Activated CD4-positive, alpha-beta memory T cell treated with anti-CD3 and anti-CD28 coated beads for 36 hours (primary cell): ENCODE measurements around the gene NCEH1. TPM values are rescaled to one million over a fixed set of nuclear protein-coding genes. Genes with fewer than 3 reads are reported as not detected.
"Not testable (repeated sequence)": the region's sequence is repeated elsewhere in the genome, so short reads cannot be mapped to it uniquely, and the experiment has no call there.

Source experiments
- CTCF ChIA-PET: fragments of 350-600 bp; sonication (Branson Sonifier 250); formaldehyde crosslinking; loops from one replicate; lab custom pipeline; 2021; ENCODE audit warnings: antibody characterized with exemption, inconsistent platforms; lab: Charles Lee
- POLR2A ChIA-PET: fragments of 350-600 bp; sonication (Branson Sonifier 250); formaldehyde crosslinking; loops from one replicate; lab custom pipeline; 2021; ENCODE audit warnings: antibody characterized with exemption; lab: Charles Lee
- DNase-seq: peaks from one replicate; pipeline ENCODE4 v3.0.0-alpha.2; 2020
- H3K27ac Mint-ChIP-seq: one replicate; pipeline ENCODE4 v1.8.0; 2021; ENCODE audit warnings: mixed read lengths
- H3K27me3 Mint-ChIP-seq: one replicate; pipeline ENCODE4 v1.8.0; 2021; ENCODE audit warnings: mixed read lengths
- H3K36me3 Mint-ChIP-seq: one replicate; pipeline ENCODE4 v1.8.0; 2021; ENCODE audit warnings: mixed read lengths
- H3K4me1 Mint-ChIP-seq: one replicate; pipeline ENCODE4 v1.8.0; 2021; ENCODE audit warnings: low read depth, mixed read lengths
- H3K4me3 Mint-ChIP-seq: one replicate; pipeline ENCODE4 v1.8.0; 2021; ENCODE audit warnings: mild to moderate bottlenecking, mixed read lengths
- H3K9me3 Mint-ChIP-seq: one replicate; pipeline ENCODE4 v1.8.0; 2021; ENCODE audit warnings: mixed read lengths
- intact Hi-C: fragments of 100-400 bp; cut with micrococcal nuclease; formaldehyde crosslinking; loops from one replicate; pipeline ENCODE4 v1.15.1; 2023
- total RNA-seq, 2 experiments: library from RNA; stranded (reverse); gene quantifications; one replicate each; pipeline ENCODE4 v1.2.3, GENCODE V29; 2021

Gene NCEH1
- total RNA-seq, result 1 to 10 TPM; 4.6 to 5.2 TPM

DNA sequence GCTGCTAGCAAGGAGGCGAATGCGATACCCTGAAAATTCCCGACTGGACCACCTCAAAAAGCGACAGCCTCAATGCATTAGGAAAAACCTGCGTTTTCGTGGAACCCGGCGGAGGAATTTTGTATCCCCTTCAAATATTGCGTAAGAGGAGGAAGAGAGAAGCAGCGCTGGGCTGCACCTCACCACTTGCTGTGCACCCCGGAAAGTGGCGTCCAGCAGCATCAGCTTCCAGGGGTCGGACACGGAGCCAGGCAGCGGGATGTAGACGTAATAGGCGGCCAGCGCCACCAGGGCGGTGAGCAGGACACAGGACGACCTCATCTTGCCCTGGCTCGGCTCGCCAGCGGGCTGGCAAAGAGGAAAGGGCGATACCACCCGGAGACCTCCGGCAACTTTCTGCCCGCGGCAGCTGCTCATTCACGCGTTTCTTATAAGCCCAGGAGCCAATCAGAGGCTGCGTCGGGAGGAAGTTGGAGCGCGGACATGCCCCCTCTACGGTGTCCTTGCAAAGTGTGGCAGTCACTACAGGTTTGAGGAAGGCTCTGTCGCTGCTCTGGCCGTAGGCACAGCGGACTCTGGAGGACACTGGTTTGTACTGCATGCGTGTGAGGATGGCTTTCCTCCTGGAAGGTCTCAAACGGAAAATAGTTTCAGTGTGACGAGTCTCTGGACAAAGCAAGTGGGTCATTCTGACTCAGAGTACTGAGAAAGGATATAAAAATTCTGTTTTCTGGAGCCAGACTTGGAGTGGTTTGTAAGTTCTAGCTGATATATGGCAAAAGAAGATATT is at the start of gene NCEH1:
Gene NCEH1 (minus strand): TSS at position 404 of the 790 bp plus-strand sequence. CDS start 83 bp downstream, at position 321.
- Mint-ChIP-seq H3K4me1 (peaks cover 19% of the 10 kb centered on the region), H3K9me3 (no peaks in the 10 kb centered on the region), H3K27ac (peak within 1 kb of the TSS; percentile 16), H3K27me3 (no peaks in the 10 kb centered on the region), H3K36me3 (no peaks in the 10 kb centered on the region), H3K4me3 (peak within 1 kb of the TSS; percentile 91)
- ChIA-PET CTCF (interaction anchor here (0.7 to 3.6 kb wide), 14 partner anchors 9 to 115 kb away, joined by 3 to 34 read pairs (median 4); partner anchors contain the start of gene ECT2), POLR2A (interaction anchor here (1.0 kb wide), 1 partner anchor 21 kb away, joined by 4 read pairs; no protein-coding TSS in a partner anchor)
- intact Hi-C loops, result loop anchor here (1.0 kb wide), 3 partner anchors 25 to 39 kb away; partner anchors contain the start of gene ECT2
- DNase-seq, result peak; percentile 87

- intact Hi-C loops, H3K27me3 Mint-ChIP-seq, DNase-seq, H3K27ac Mint-ChIP-seq, H3K4me1 Mint-ChIP-seq, H3K4me3 Mint-ChIP-seq, POLR2A ChIA-PET, CTCF ChIA-PET, H3K9me3 Mint-ChIP-seq: not testable (repeated sequence)
- peaks cover 53% of the 10 kb centered on the region for H3K36me3 Mint-ChIP-seq
Measured at GRCh38 chr3:172760416-172760815, 49.5 kb upstream of the NCEH1 start.

- Mint-ChIP-seq H3K27ac (no peak overlapping the region), H3K36me3 (peaks cover 30% of the 10 kb centered on the region), H3K4me3 (no peak overlapping the region), H3K27me3 (peaks cover 1% of the 10 kb centered on the region), H3K9me3 (no peaks in the 10 kb centered on the region), H3K4me1 (peaks cover 22% of the 10 kb centered on the region)
- no peak for DNase-seq
- CTCF ChIA-PET, result interaction anchor here (0.5 to 1.7 kb wide), 4 partner anchors 19 to 277 kb away, joined by 3 to 7 read pairs (median 6); no protein-coding TSS in a partner anchor
- intact Hi-C loops, result loop anchor here (5.0 to 10.0 kb wide), 3 partner anchors 158 to 716 kb away; partner anchors contain the start of gene FNDC3B
- POLR2A ChIA-PET, result no interaction called here
Measured at GRCh38 chr3:172753125-172753524, 42.3 kb upstream of the NCEH1 start.

- no peaks in the 10 kb centered on the region for H3K9me3 Mint-ChIP-seq
- intact Hi-C loops, result loop anchor here (5.0 to 10.0 kb wide), 3 partner anchors 158 to 715 kb away; partner anchors contain the start of gene FNDC3B
- CTCF ChIA-PET, result interaction anchor here (0.6 to 1.7 kb wide), 4 partner anchors 35 to 1615 kb away, joined by 3 to 7 read pairs (median 4); no protein-coding TSS in a partner anchor
- no peak for DNase-seq
- H3K36me3 Mint-ChIP-seq, result peaks cover 26% of the 10 kb centered on the region
- POLR2A ChIA-PET, result no interaction called here
- H3K27me3 Mint-ChIP-seq, result peaks cover 1% of the 10 kb centered on the region
- peaks cover 22% of the 10 kb centered on the region for H3K4me1 Mint-ChIP-seq
- H3K27ac Mint-ChIP-seq, result no peak overlapping the region
- peak overlapping the region; percentile 20 for H3K4me3 Mint-ChIP-seq
Measured at GRCh38 chr3:172752651-172753050, 41.8 kb upstream of the NCEH1 start.

DNA sequence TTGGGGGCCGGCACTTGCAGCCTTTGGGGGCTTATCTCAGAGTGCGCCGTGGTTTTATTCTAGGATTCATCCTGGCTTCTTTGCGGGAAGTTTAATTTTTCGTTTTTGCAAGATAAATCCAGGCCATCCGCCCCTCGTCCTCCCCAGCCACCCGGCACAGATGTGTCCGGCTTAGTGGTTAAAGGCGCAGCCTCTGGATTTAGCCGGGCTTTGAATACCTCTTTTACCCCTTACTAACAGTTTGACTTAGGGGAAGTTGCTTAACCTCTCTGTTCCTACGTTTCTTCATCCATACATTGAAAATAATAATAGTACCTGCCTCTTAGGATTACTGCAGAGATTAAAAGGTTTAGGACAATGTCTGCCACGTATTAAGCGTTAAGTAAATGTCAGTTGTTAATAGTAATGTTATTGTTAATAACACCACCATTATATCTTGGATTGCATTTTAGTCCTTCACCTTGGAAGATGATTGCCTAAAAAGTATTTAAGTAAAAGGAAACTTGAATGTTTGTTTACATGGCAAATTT is 40.4 kb upstream of the NCEH1 start:
- H3K9me3 Mint-ChIP-seq, result no peaks in the 10 kb centered on the region
- peak overlapping the region; percentile 87 for H3K4me3 Mint-ChIP-seq
- H3K4me1 Mint-ChIP-seq, result peaks cover 22% of the 10 kb centered on the region
- ChIA-PET POLR2A (interaction anchor here (1.0 to 1.7 kb wide), 2 partner anchors 11 to 1843 kb away, joined by 3 to 4 read pairs; partner anchors contain the start of gene EIF5A2), CTCF (interaction anchor here (0.8 to 1.9 kb wide), 10 partner anchors 11 to 303 kb away, joined by 3 to 7 read pairs (median 4); partner anchors contain the start of genes GHSR and NCEH1)
- no peak for DNase-seq
- intact Hi-C loops, result loop anchor here (2.0 to 10.0 kb wide), 5 partner anchors 26 to 714 kb away; partner anchors contain the start of gene FNDC3B
- H3K27me3 Mint-ChIP-seq, result peaks cover 1% of the 10 kb centered on the region
- H3K36me3 Mint-ChIP-seq, result peaks cover 20% of the 10 kb centered on the region
- peak overlapping the region; percentile 87 for H3K27ac Mint-ChIP-seq

DNA sequence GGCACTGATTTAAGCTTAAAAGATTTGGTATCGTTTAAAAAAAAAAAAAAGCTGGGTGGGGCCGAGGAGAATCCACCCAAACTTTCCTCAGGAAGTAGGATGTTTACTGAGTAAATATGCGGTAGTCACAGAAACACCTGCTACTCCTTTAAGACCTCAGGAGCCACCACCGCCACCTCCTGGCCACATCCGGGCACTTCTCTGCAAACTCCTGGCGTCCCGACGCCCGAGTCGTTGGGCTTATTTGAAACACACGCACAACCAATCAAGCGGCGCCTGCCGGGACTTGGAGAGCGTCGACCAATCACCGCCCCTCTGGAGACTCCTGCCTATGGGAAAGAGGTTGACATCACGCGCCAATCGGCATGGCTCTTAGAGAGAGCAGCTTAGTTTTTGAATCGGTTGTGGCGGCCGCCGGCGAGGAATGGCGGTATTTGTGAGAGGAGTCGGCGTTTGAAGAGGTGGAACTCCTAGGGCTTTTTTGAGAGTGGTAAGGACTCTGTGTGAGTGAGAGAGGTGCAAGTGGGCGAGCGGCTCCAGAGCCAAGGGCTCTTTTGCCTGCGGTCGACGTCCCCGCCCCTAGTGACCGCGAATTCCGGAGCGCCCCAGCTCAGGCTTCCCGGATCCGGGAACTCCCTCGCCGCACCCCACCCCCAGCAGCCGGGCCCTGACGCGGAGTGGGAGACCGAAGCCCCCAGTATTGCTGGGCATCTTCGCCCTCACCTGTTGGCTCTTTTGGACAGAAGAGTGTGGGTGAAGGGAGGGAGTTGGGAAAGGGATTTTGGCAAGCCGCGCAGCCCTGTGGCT is 39.7 kb upstream of the NCEH1 start, which contains the start of gene ECT2:
Gene ECT2 (plus strand): TSS at position 359 of the 807 bp plus-strand sequence. CDS start 3,805 bp downstream, outside the sequence.
- H3K4me3 Mint-ChIP-seq, result peak within 1 kb of the TSS; percentile 87
- H3K4me1 Mint-ChIP-seq, result peaks cover 22% of the 10 kb centered on the region
- peak within 1 kb of the TSS; percentile 87 for H3K27ac Mint-ChIP-seq
- intact Hi-C loops, result loop anchor here (1.0 to 10.0 kb wide), 7 partner anchors 26 to 713 kb away; partner anchors contain the start of genes FNDC3B and NCEH1
- peak; percentile 99 for DNase-seq
- H3K27me3 Mint-ChIP-seq, result peaks cover 1% of the 10 kb centered on the region
- ChIA-PET POLR2A (interaction anchor here (1.0 to 1.7 kb wide), 2 partner anchors 10 to 1842 kb away, joined by 3 to 4 read pairs; partner anchors contain the start of gene EIF5A2), CTCF (interaction anchor here (0.6 to 1.9 kb wide), 17 partner anchors 11 to 303 kb away, joined by 3 to 7 read pairs (median 4); partner anchors contain the start of genes GHSR and NCEH1)
- no peaks in the 10 kb centered on the region for H3K9me3 Mint-ChIP-seq
- H3K36me3 Mint-ChIP-seq, result peaks cover 16% of the 10 kb centered on the region

DNA sequence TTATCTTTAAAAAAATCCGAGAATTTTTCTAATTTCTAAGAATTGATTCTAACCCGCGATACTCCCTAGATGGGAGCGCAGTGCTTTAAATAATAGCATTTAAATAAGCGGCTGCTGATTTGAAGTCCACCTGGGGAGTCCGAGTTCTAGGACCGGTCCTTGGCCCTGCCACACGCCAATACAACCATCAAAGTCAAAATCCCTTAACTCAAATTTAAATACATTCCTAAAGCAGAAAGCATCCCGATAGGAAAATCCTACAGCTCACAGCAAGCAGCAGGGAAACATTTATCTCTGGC is 39.2 kb upstream of the NCEH1 start:
- CTCF ChIA-PET, result interaction anchor here (0.6 to 1.9 kb wide), 15 partner anchors 10 to 302 kb away, joined by 3 to 7 read pairs (median 4); partner anchors contain the start of genes GHSR and NCEH1
- peaks cover 1% of the 10 kb centered on the region for H3K27me3 Mint-ChIP-seq
- POLR2A ChIA-PET, result interaction anchor here (1.0 to 1.7 kb wide), 2 partner anchors 10 to 1842 kb away, joined by 3 to 4 read pairs; partner anchors contain the start of gene EIF5A2
- peaks cover 13% of the 10 kb centered on the region for H3K36me3 Mint-ChIP-seq
- H3K27ac Mint-ChIP-seq, result peak overlapping the region; percentile 87
- H3K9me3 Mint-ChIP-seq, result no peaks in the 10 kb centered on the region
- no peak for DNase-seq
- peaks cover 22% of the 10 kb centered on the region for H3K4me1 Mint-ChIP-seq
- peak overlapping the region; percentile 87 for H3K4me3 Mint-ChIP-seq
- intact Hi-C loops, result loop anchor here (1.0 to 10.0 kb wide), 7 partner anchors 27 to 713 kb away; partner anchors contain the start of genes FNDC3B and NCEH1

- POLR2A ChIA-PET, result interaction anchor here (1.7 kb wide), 1 partner anchor 9 kb away, joined by 4 read pairs; no protein-coding TSS in a partner anchor
- Mint-ChIP-seq H3K27me3 (peaks cover 1% of the 10 kb centered on the region), H3K4me3 (no peak overlapping the region), H3K4me1 (peaks cover 19% of the 10 kb centered on the region), H3K9me3 (no peaks in the 10 kb centered on the region), H3K36me3 (peaks cover 11% of the 10 kb centered on the region), H3K27ac (no peak overlapping the region)
- intact Hi-C loops, result loop anchor here (10.0 kb wide), 1 partner anchor 235 kb away; no protein-coding TSS in a partner anchor
- CTCF ChIA-PET, result interaction anchor here (0.6 to 1.9 kb wide), 11 partner anchors 10 to 302 kb away, joined by 3 to 7 read pairs (median 4); partner anchors contain the start of genes GHSR and NCEH1
- no peak for DNase-seq
Measured at GRCh38 chr3:172749230-172749965, 38.5 kb upstream of the NCEH1 start.

GRCh38 chr3:172746475-172746874 is 35.6 kb upstream of the NCEH1 start:
- Mint-ChIP-seq H3K27me3 (peaks cover 1% of the 10 kb centered on the region), H3K4me1 (peaks cover 3% of the 10 kb centered on the region), H3K4me3 (no peak overlapping the region), H3K36me3 (no peaks in the 10 kb centered on the region), H3K27ac (no peak overlapping the region), H3K9me3 (no peaks in the 10 kb centered on the region)
- CTCF ChIA-PET, result interaction anchor here (1.5 kb wide), 1 partner anchor 80 kb away, joined by 4 read pairs; no protein-coding TSS in a partner anchor
- POLR2A ChIA-PET, result no interaction called here
- no peak for DNase-seq
- intact Hi-C loops, result loop anchor here (10.0 kb wide), 1 partner anchor 232 kb away; no protein-coding TSS in a partner anchor

- intact Hi-C loops, result no loop called here
- H3K27ac Mint-ChIP-seq, result no peak overlapping the region
- ChIA-PET POLR2A (no interaction called here), CTCF (interaction anchor here (0.8 kb wide), 1 partner anchor 11 kb away, joined by 4 read pairs; the partner anchor contains the start of gene ECT2)
- no peak overlapping the region for H3K4me3 Mint-ChIP-seq
- H3K27me3 Mint-ChIP-seq, result no peaks in the 10 kb centered on the region
- DNase-seq, result no peak
- no peaks in the 10 kb centered on the region for H3K4me1 Mint-ChIP-seq
- no peaks in the 10 kb centered on the region for H3K9me3 Mint-ChIP-seq
- H3K36me3 Mint-ChIP-seq, result no peaks in the 10 kb centered on the region
Measured at GRCh38 chr3:172739462-172739861, 28.6 kb upstream of the NCEH1 start.
